NCI-H2107 treated with DMSO at 0.1 percent for 48 hours (cell line): ENCODE results near the gene CCDC160.

Experiments used
- DNase-seq: peaks from one replicate; lab custom pipeline; 2025; ENCODE audit not compliant: unreplicated experiment; lab: John Stamatoyannopoulos, UW

The CCDC160 gene

GRCh38 chrX:134294548-134294947, 57.6 kb downstream of the CCDC160 start:
- DNase-seq, result no peak
